Activated naive CD8-positive, alpha-beta T cell treated with anti-CD3 and anti-CD28 coated beads, Interleukin-2, amount 10 ng/mL, durations not matched to agents 7 days and 5 days (primary cell): Measurements from ENCODE around the gene MAPKAPK2. TPM values are rescaled to one million over a fixed set of nuclear protein-coding genes. Genes with fewer than 3 reads are reported as not detected.

Source experiments
- ATAC-seq: fragments of 150-1000 bp; cut with Tn5 transposase; one replicate; pipeline ENCODE4 v1.10.0; 2021; ENCODE audit warnings: low read depth, moderate library complexity
- POLR2A ChIA-PET: fragments of 350-600 bp; sonication (Branson Sonifier 250); formaldehyde crosslinking; loops from one replicate; lab custom pipeline; 2021; ENCODE audit warnings: antibody characterized with exemption; lab: Charles Lee
- DNase-seq: peaks from one replicate; pipeline ENCODE4 v3.0.0; 2021
- H3K27ac Mint-ChIP-seq: one replicate; pipeline ENCODE4 v1.8.0; 2022; ENCODE audit warnings: mild to moderate bottlenecking, mixed read lengths
- H3K27me3 Mint-ChIP-seq: one replicate; pipeline ENCODE4 v1.8.0; 2022; ENCODE audit warnings: mild to moderate bottlenecking, moderate library complexity, mixed read lengths
- H3K36me3 Mint-ChIP-seq: one replicate; pipeline ENCODE4 v1.8.0; 2021; ENCODE audit warnings: mild to moderate bottlenecking, mixed read lengths
- H3K4me1 Mint-ChIP-seq: one replicate; pipeline ENCODE4 v1.8.0; 2021; ENCODE audit warnings: mixed read lengths
- H3K4me3 Mint-ChIP-seq: one replicate; pipeline ENCODE4 v1.8.0; 2022; ENCODE audit warnings: mild to moderate bottlenecking, moderate library complexity, mixed read lengths
- H3K9me3 Mint-ChIP-seq: one replicate; pipeline ENCODE4 v1.8.0; 2021; ENCODE audit warnings: mixed read lengths
- total RNA-seq, 2 experiments: library from RNA; stranded (reverse); gene quantifications; one replicate each; pipeline ENCODE4 v1.2.3, GENCODE V29; 2021

Gene MAPKAPK2
- total RNA-seq, 2 experiments from 2014 or later: 72.6 to 74.9 TPM

DNA sequence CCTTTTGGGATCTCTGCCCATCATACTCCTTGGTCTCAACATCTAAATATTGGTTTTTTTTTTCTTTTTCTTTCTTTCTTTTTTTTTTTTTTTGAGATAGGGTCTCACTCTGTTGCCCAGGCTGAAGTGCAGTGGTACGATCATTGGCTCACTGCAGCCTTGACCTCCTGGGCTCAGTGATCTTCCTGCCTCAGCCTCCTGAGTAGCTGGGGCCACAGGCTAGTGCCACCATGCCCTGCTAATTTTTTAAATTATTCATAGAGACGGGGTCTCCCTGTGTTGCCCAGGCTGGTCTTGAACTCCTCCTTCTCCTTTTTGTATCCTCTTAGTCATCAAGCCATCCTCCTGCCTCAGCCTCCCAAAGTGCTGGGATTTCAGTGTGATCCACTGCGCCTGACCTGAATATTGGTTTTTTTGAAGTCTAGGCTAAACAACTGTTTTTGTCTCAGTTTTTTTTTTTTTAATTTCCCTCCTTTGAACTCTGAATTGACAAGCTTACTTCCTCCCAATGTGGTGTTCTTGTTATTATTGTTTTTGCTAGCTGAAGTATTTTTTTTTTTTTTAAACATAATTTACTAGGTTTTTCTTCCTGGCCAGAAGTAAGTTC lies 30.9 kb downstream of the MAPKAPK2 start:
- Mint-ChIP-seq H3K27ac (peak overlapping the region; percentile 84), H3K4me1 (peaks cover 63% of the 10 kb centered on the region), H3K9me3 (no peaks in the 10 kb centered on the region), H3K36me3 (peaks cover 4% of the 10 kb centered on the region), H3K27me3 (no peaks in the 10 kb centered on the region), H3K4me3 (peak overlapping the region; percentile 69)
- DNase-seq (peak; percentile 11), ATAC-seq (peak; percentile 2)
- POLR2A ChIA-PET: interaction anchor here (1.0 kb wide), 1 partner anchor 206 kb away, joined by 8 read pairs; the partner anchor contains the start of gene FCMR

DNA sequence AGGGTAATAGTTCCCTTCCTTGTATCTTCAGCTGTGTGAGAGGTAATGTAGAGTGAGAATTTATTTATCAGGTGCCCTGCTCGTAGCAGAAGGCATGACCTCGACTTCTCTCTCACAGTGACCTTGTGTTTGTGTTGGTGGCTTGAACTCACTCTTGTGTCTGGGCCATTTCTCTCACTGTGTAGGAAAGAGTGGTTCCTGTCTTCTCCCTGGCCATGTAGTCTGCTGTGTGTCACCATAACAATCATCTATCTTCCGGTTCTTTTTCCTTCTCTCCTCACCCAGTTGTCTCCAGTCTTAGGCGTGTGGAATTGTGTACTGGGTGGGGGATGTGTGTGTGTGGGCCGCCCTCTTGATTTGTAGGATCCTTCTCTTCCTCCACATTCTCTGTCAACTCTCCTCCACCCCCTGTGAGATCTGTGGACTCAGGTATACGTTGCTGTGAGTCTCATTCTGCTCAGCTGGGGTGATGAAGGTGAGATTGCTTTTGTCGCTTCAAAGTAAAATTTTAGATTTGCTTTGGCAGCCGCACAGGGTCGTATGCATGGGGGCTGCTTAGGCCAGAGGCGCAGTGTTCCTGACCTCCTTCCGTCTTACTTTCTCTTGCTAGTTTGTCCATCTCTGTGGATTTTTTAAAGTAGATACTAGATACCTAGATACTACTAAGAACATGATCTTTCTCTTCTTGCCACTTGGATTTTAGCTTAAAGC lies 31.6 kb downstream of the MAPKAPK2 start:
- H3K27ac Mint-ChIP-seq: peak overlapping the region; percentile 84
- peaks cover 4% of the 10 kb centered on the region for H3K36me3 Mint-ChIP-seq
- H3K9me3 Mint-ChIP-seq: no peaks in the 10 kb centered on the region
- peaks cover 67% of the 10 kb centered on the region for H3K4me1 Mint-ChIP-seq
- H3K4me3 Mint-ChIP-seq: peak overlapping the region; percentile 69
- POLR2A ChIA-PET: interaction anchor here (1.0 kb wide), 1 partner anchor 205 kb away, joined by 8 read pairs; the partner anchor contains the start of gene FCMR
- ATAC-seq: peak; percentile 42
- H3K27me3 Mint-ChIP-seq: no peaks in the 10 kb centered on the region
- peak; percentile 24 for DNase-seq

DNA sequence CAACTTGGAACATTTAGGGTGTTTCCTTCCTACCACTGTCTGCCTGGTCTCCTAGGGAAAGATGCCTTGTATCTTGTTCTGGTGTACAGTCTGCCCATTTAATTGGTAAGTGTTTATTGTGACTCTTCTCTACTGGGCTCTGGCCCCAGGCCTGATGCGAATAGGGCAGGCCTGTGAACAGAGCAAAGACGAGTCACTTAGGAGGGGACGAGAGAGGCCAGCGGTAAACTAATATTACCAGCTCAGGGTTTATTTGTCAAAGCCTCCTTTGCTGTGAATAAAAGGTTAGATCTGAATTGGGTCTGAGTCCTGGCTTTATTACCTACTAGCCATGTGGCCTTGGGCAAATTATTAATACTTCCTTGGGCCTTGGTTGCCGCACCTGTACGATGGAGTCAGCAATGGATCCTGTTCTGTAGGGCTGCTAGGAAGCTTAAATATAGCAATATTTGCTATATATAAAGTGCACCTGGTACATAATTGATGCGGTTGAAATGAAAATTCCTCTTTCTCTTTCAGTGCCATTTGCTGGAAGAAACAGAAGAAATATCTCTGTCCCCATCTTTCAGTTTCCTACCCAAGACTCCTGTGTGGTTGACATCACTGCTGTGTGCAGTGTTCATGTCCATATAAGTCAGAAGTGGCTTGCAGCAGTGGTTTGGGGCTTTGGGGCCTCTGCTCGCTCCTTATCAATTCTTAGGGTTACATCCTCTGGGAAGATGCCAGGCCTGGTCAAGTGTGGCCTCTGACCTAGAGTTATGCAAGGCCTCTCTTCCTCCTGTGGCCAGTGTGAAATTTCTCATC lies 32.4 kb downstream of the MAPKAPK2 start:
- H3K9me3 Mint-ChIP-seq: no peaks in the 10 kb centered on the region
- ATAC-seq (peak; percentile 71), DNase-seq (peak; percentile 41)
- H3K27ac Mint-ChIP-seq: peak overlapping the region; percentile 87
- POLR2A ChIA-PET: no interaction called here
- H3K36me3 Mint-ChIP-seq: peaks cover 2% of the 10 kb centered on the region
- H3K27me3 Mint-ChIP-seq: no peaks in the 10 kb centered on the region
- H3K4me1 Mint-ChIP-seq: peaks cover 65% of the 10 kb centered on the region
- peak overlapping the region; percentile 69 for H3K4me3 Mint-ChIP-seq

DNA sequence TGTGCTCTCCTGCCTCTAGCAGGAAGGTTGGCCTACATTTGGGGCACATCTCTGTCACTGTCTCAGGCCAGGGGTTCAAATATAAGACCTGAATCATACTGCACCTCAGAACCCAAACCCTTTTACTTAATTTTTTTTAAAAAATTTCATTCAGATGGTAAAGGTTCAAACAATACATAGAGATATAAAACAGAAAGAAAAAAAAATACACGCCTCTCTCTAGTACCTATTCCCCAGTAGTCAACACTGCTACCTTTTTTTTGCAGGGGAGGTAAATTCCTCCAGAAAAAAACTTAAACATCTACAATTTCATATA lies 32.9 kb downstream of the MAPKAPK2 start:
- Mint-ChIP-seq H3K27ac (peak overlapping the region; percentile 87), H3K9me3 (no peaks in the 10 kb centered on the region), H3K36me3 (no peaks in the 10 kb centered on the region), H3K27me3 (no peaks in the 10 kb centered on the region), H3K4me1 (peaks cover 61% of the 10 kb centered on the region), H3K4me3 (peak overlapping the region; percentile 69)
- DNase-seq (no peak), ATAC-seq (peak; percentile 21)
- POLR2A ChIA-PET: no interaction called here

DNA sequence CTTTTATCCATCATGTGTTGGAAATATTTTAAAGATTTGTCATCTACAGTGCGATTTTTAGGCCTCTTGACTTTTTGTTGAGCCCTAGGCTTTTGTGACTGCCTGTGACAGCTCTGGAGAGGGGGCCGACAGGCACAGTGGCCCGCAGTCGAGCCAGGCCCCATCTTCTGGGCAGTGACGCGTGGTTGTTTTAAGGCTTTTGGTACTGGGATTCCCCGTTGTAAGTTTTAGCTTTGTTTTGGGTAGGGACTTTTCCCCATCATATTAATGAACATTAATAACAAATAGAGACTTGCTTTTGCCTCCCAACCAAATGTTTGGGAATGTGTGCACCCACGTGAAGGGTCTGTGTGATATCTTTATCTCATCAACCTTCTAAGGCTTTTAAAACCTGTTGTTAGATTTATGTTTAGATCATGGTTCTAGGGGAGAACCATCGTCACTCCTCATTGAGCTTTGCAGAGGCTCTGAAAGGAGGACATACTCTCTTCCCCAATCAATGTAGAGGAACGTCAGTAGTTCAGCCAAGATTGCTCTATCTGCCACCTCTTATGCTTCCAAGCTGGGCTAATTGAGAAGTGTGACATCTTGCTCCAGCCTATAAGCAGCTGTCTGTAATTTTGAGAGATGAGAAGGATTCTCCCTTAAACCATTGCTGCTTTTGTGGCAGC lies 34.6 kb downstream of the MAPKAPK2 start:
- POLR2A ChIA-PET: interaction anchor here (0.7 kb wide), 1 partner anchor 17 kb away, joined by 3 read pairs; no protein-coding TSS in a partner anchor
- Mint-ChIP-seq H3K4me1 (peaks cover 52% of the 10 kb centered on the region), H3K4me3 (no peak overlapping the region), H3K9me3 (no peaks in the 10 kb centered on the region), H3K27me3 (no peaks in the 10 kb centered on the region), H3K36me3 (no peaks in the 10 kb centered on the region), H3K27ac (no peak overlapping the region)
- ATAC-seq (no peak), DNase-seq (no peak)

DNA sequence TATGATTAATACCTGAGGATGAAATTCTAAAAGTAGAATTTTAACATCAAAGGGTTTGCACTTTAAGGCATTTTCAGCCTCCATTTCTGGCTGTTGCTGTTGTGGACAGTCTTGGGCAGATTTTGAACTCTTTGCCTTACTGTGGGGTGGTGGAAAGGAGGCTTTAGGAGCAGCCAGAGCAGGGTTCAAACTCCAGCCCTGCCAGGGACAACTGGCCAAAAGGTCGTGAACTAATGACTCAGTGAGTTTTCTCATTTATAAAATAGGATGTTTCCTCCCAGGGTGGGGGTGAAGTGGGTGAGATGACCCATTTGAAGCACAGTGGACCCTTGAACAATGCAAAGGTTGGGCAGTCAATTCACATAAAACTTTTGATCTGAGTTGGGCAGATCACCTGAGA lies 36.7 kb downstream of the MAPKAPK2 start:
- DNase-seq: no peak
- Mint-ChIP-seq H3K4me3 (no peak overlapping the region), H3K9me3 (no peaks in the 10 kb centered on the region), H3K27ac (no peak overlapping the region), H3K27me3 (no peaks in the 10 kb centered on the region), H3K4me1 (peaks cover 43% of the 10 kb centered on the region), H3K36me3 (no peaks in the 10 kb centered on the region)
- no peak for ATAC-seq
- POLR2A ChIA-PET: no interaction called here

DNA sequence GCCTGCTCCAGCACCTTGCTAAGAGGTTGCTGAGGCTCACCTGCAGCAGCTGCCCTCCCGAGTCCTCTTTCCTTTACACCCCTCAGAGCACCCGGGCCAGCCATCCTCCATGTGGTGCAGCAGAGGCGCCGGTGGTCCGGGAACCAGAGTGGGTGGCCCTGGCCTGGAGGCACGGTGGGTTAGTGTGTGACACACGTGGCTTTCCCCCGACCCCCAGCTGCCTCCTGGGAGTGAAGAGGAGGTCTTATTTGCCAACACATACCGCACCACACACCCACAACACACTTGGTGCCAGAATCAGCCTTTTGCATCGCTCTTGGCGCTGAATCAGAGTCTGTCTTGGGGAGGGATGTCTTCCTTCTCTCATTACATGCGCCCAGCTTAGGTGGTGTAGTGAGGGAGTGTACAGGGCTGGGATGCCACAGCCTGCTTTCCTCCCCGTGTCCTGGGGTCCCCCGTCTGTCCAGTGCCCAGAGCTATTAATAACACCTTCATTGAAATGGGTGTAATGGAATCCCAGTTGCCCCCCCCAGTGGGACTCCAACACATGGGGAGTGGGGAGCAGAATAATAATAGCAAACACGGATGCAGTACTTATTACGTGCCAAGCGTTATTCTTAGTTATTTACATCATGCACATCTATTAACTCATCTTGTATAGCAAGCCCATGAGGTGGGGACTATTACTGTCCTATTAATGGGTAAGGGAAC lies 38.2 kb downstream of the MAPKAPK2 start:
- POLR2A ChIA-PET: no interaction called here
- DNase-seq (no peak), ATAC-seq (no peak)
- no peak overlapping the region for H3K4me3 Mint-ChIP-seq
- H3K27me3 Mint-ChIP-seq: no peaks in the 10 kb centered on the region
- no peaks in the 10 kb centered on the region for H3K9me3 Mint-ChIP-seq
- no peak overlapping the region for H3K27ac Mint-ChIP-seq
- H3K36me3 Mint-ChIP-seq: no peaks in the 10 kb centered on the region
- H3K4me1 Mint-ChIP-seq: peaks cover 33% of the 10 kb centered on the region

DNA sequence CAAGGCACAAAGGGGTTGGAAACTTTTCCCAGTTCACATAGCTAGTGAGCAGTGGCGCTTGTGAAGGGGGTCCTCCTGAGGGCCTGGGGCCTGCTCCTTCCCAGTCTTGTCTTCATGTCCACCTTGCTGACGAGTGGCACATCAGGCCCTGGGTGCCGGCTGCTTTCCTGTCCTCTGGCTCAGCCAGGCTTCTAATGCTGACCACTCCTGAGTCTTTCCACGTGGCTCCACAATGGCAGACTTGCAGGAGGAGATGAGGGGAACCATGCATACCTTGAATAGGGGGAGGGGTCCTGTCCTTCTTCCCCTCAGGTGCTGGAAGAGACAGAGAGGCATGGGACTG lies 38.7 kb downstream of the MAPKAPK2 start:
- DNase-seq (no peak), ATAC-seq (no peak)
- Mint-ChIP-seq H3K9me3 (no peaks in the 10 kb centered on the region), H3K4me1 (peaks cover 35% of the 10 kb centered on the region), H3K4me3 (no peak overlapping the region), H3K36me3 (no peaks in the 10 kb centered on the region), H3K27me3 (no peaks in the 10 kb centered on the region), H3K27ac (no peak overlapping the region)
- POLR2A ChIA-PET: no interaction called here

DNA sequence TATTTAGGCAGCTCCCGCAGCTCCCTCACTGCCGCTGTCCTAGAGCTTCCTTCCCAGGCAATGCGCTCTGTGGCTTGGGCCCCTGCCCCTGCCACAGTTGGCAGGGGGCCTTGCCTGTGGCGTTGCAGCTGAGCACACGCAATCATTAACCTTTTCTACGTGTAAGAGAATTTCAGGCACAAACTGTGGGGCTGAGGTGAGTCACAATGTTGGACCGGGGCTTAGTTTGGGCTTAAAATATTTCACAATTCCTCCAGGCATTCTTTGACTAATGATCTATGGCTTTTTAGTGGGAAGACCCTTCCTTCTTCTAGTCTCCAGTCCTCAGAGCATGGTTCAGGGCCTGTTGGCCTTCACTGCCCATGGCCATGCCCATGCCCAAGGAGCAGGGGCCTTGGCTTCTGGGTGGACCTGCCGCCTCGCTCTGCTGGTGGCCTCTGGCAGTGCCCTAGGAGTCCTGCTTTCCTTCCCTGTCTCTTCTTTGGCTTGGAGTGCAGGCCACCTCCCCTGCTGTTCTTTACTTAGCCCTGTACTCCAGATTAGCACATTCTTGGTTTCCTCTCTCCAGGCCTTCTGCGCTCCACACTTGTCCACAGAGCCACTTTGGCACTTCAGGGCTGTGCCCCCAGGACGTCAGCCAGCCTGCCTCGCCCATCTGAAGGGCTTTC lies 39.2 kb downstream of the MAPKAPK2 start:
- no peaks in the 10 kb centered on the region for H3K9me3 Mint-ChIP-seq
- no peak overlapping the region for H3K4me3 Mint-ChIP-seq
- ATAC-seq (no peak), DNase-seq (no peak)
- peaks cover 32% of the 10 kb centered on the region for H3K4me1 Mint-ChIP-seq
- H3K27me3 Mint-ChIP-seq: no peaks in the 10 kb centered on the region
- POLR2A ChIA-PET: no interaction called here
- H3K27ac Mint-ChIP-seq: no peak overlapping the region
- H3K36me3 Mint-ChIP-seq: peaks cover 2% of the 10 kb centered on the region

DNA sequence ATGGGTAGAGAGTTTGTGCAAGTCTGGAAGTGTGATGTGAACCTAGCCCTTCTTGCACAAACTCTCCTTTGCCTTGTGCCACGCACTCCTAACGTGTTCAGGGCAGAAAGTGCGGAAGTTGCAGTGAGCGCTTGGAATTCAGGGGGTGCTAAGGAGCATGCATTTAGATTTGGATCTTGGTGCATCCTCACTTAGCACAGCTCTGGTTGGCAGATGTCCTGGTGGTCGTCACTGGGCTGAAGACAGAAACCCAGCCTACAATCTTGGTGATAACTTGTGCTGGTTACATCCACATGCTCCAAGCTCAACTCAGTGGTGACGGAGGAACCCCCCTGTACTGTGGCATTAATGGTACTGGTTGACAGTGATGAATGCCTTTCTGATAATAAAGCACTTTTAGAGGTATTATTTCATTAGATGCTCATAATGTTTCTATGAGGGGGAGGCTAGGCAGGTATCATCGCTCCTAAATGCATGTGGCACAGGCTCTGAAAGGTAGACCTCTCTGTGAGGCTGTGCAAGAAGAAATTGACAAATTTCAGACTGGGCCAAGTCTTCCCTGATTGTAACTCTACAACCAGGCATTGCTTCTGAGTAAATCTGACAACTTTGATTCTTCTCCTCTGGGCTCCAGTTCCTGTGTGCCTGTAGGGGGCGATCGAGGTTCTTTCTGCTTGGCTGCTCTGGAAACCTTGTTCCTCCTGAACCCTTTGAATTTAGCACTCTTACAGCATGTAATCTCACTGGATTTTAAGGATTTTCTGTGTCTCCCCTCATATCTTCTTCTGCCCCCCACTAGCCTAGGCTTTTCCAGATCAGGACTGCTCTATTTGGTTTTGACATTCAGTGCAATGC lies 40.6 kb downstream of the MAPKAPK2 start:
- peak; percentile 48 for ATAC-seq
- no peak overlapping the region for H3K27ac Mint-ChIP-seq
- H3K27me3 Mint-ChIP-seq: no peaks in the 10 kb centered on the region
- POLR2A ChIA-PET: interaction anchor here (0.7 kb wide), 1 partner anchor 44 kb away, joined by 3 read pairs; no protein-coding TSS in a partner anchor
- no peaks in the 10 kb centered on the region for H3K9me3 Mint-ChIP-seq
- H3K4me3 Mint-ChIP-seq: no peak overlapping the region
- H3K36me3 Mint-ChIP-seq: peaks cover 2% of the 10 kb centered on the region
- DNase-seq: peak; percentile 60
- peaks cover 41% of the 10 kb centered on the region for H3K4me1 Mint-ChIP-seq

DNA sequence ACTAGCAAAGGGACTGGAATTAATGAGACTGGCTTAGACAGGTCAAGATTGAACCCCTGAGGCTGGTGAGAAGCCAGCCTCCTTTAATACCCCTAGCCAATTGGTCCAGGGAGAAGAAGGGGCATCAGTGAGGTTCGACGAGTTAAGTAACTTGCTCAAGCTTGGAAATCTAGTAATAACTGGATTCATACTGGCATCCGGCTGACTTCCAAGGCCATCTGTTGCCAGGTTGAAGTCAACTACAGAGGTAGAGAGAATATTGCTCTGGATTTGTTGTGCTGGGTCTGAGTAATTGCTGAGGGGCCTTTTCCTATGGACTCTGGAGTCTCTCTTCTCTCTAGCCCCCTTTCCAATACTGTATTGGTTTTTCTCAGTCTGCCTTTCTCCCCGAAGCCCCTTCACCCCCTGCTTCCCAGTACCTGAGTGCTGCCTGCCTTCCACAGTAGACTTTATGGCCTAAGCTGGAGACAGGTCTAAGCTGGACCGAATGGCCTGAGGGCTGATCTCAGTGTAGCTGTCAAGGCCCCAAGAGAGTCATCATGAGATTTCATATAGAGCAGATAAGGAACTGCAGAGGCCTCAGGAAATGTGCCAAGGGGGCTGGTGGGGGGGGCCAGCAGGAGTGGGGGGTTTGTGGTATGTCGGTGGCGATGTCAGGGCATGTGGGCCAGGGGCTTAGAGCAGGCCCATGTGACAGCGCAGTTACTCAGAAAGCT lies 43.4 kb downstream of the MAPKAPK2 start:
- peaks cover 8% of the 10 kb centered on the region for H3K36me3 Mint-ChIP-seq
- no peak overlapping the region for H3K27ac Mint-ChIP-seq
- H3K27me3 Mint-ChIP-seq: no peaks in the 10 kb centered on the region
- POLR2A ChIA-PET: interaction anchor here (1.5 kb wide), 1 partner anchor 79 kb away, joined by 3 read pairs; no protein-coding TSS in a partner anchor
- DNase-seq (no peak), ATAC-seq (no peak)
- H3K4me1 Mint-ChIP-seq: peaks cover 39% of the 10 kb centered on the region
- no peaks in the 10 kb centered on the region for H3K9me3 Mint-ChIP-seq
- H3K4me3 Mint-ChIP-seq: no peak overlapping the region
